CD4-positive, alpha-beta T cell treated with Interleukin-17A for 4 hours (primary cell): ENCODE results near the gene OGDHL.

Experiments used
- DNase-seq: peaks from one replicate; pipeline ENCODE4 v3.0.0-alpha.2; 2020; ENCODE audit warnings: mixed read lengths

Gene OGDHL

GRCh38 chr10:49688261-49688846, 73.8 kb downstream of the OGDHL start:
- no peak for DNase-seq

GRCh38 chr10:49686651-49687050, 75.5 kb downstream of the OGDHL start:
- no peak for DNase-seq
